ENCODE results near the gene IHH.

IHH gene

GRCh38 chr2:219106251-219106650 lies 45.5 kb upstream of the IHH start:
- H2AFZ ChIP-seq (ENCODE audit: low read depth, low read length, severe bottlenecking), result no peak overlapping the region
- TF ChIP-seq CTCF (IDR thresholded peaks at IDR 0.05; ENCODE audit: insufficient read depth, low read length, poor library complexity, severe bottlenecking) (no peak), EZH2phosphoT487 (conservative IDR thresholded peaks at IDR 0.05; ENCODE audit: low read length) (no peak)
- no peaks in the 10 kb centered on the region for H3K27me3 ChIP-seq (ENCODE audit: low read length)
- no peaks in the 10 kb centered on the region for H3K9me2 ChIP-seq (replicated peaks; ENCODE audit: insufficient read depth, low read length)
- no peaks in the 10 kb centered on the region for H4K20me1 ChIP-seq (ENCODE audit: low read depth, low read length)
- no peak overlapping the region for H3K4me2 ChIP-seq (ENCODE audit: low read depth, low read length, poor library complexity, severe bottlenecking)
- H3K27ac ChIP-seq (ENCODE audit: low read depth, low read length), result no peak overlapping the region
- no peaks in the 10 kb centered on the region for H3K36me3 ChIP-seq (ENCODE audit: low read length)
- no peaks in the 10 kb centered on the region for H3K9me3 ChIP-seq (ENCODE audit: insufficient read depth, low read length)
- no peak overlapping the region for H3K4me3 ChIP-seq (ENCODE audit: insufficient read depth, low read length, poor library complexity, severe bottlenecking)
- H3K9ac ChIP-seq (ENCODE audit: low read length), result no peak overlapping the region
- H3F3A ChIP-seq (ENCODE audit: insufficient read depth), result no peaks in the 10 kb centered on the region
- no peaks in the 10 kb centered on the region for H3K79me2 ChIP-seq (ENCODE audit: insufficient read depth, low read length)

- H3K27me3 ChIP-seq (ENCODE audit: low read length), result no peaks in the 10 kb centered on the region
- no peak overlapping the region for H3K9ac ChIP-seq (ENCODE audit: low read length)
- TF ChIP-seq EZH2phosphoT487 (conservative IDR thresholded peaks at IDR 0.05; ENCODE audit: low read length), result no peak
- TF ChIP-seq CTCF (IDR thresholded peaks at IDR 0.05; ENCODE audit: insufficient read depth, low read length, poor library complexity, severe bottlenecking), result peak; percentile 76
- no peaks in the 10 kb centered on the region for H3F3A ChIP-seq (ENCODE audit: insufficient read depth)
- no peaks in the 10 kb centered on the region for H4K20me1 ChIP-seq (ENCODE audit: low read depth, low read length)
- H3K9me2 ChIP-seq (replicated peaks; ENCODE audit: insufficient read depth, low read length), result no peaks in the 10 kb centered on the region
- no peak overlapping the region for H3K4me3 ChIP-seq (ENCODE audit: insufficient read depth, low read length, poor library complexity, severe bottlenecking)
- H2AFZ ChIP-seq (ENCODE audit: low read depth, low read length, severe bottlenecking), result no peak overlapping the region
- no peaks in the 10 kb centered on the region for H3K9me3 ChIP-seq (ENCODE audit: insufficient read depth, low read length)
- H3K4me2 ChIP-seq (ENCODE audit: low read depth, low read length, poor library complexity, severe bottlenecking), result no peak overlapping the region
- no peaks in the 10 kb centered on the region for H3K36me3 ChIP-seq (ENCODE audit: low read length)
- H3K27ac ChIP-seq (ENCODE audit: low read depth, low read length), result no peak overlapping the region
- no peaks in the 10 kb centered on the region for H3K79me2 ChIP-seq (ENCODE audit: insufficient read depth, low read length)
These were observed 43.6 kb upstream of the IHH start for GRCh38 chr2:219104107-219105035.

- H3K4me2 ChIP-seq (ENCODE audit: low read depth, low read length, poor library complexity, severe bottlenecking), result no peak overlapping the region
- no peaks in the 10 kb centered on the region for H3K9me2 ChIP-seq (replicated peaks; ENCODE audit: insufficient read depth, low read length)
- H3K4me3 ChIP-seq (ENCODE audit: insufficient read depth, low read length, poor library complexity, severe bottlenecking), result no peak overlapping the region
- no peaks in the 10 kb centered on the region for H3K27me3 ChIP-seq (ENCODE audit: low read length)
- H4K20me1 ChIP-seq (ENCODE audit: low read depth, low read length), result no peaks in the 10 kb centered on the region
- H3K79me2 ChIP-seq (ENCODE audit: insufficient read depth, low read length), result no peaks in the 10 kb centered on the region
- H3K36me3 ChIP-seq (ENCODE audit: low read length), result no peaks in the 10 kb centered on the region
- H3K27ac ChIP-seq (ENCODE audit: low read depth, low read length), result no peak overlapping the region
- no peak for TF ChIP-seq CTCF (IDR thresholded peaks at IDR 0.05; ENCODE audit: insufficient read depth, low read length, poor library complexity, severe bottlenecking)
- TF ChIP-seq EZH2phosphoT487 (conservative IDR thresholded peaks at IDR 0.05; ENCODE audit: low read length), result no peak
- no peaks in the 10 kb centered on the region for H3K9me3 ChIP-seq (ENCODE audit: insufficient read depth, low read length)
- no peak overlapping the region for H2AFZ ChIP-seq (ENCODE audit: low read depth, low read length, severe bottlenecking)
- H3F3A ChIP-seq (ENCODE audit: insufficient read depth), result no peaks in the 10 kb centered on the region
- no peak overlapping the region for H3K9ac ChIP-seq (ENCODE audit: low read length)
These were observed 38.6 kb upstream of the IHH start for GRCh38 chr2:219099329-219099728.
